Body of pancreas (tissue), 4 donors: ENCODE data around the gene NFRKB. TPM values are rescaled to one million over a fixed set of nuclear protein-coding genes. Genes with fewer than 3 reads are reported as not detected.

Experiments
- ATAC-seq: fragments of 150-250 bp; one replicate; pipeline ENCODE4 v1.9.1; 2016
- DNase-seq, 4 donors: peaks; one replicate each; pipeline ENCODE4 v3.0.0-alpha.2; 2019
- H3K27ac ChIP-seq, 4 donors: fragments of 200-600 bp; sonication (generic); 1 replicate in 3 of 4; 2 replicates in 1 of 4; pipeline versions ENCODE4 v1.5.1 to v1.6.1; 2016 to 2019; ENCODE audit warnings: mild to moderate bottlenecking in 1 of 4, mixed read lengths in 1 of 4, moderate library complexity in 1 of 4
- H3K27me3 ChIP-seq, 2 donors: fragments of 200-600 bp; sonication (generic); one replicate each; pipeline ENCODE4 v1.6.0; 2016; ENCODE audit warnings: mild to moderate bottlenecking in 1 of 2
- H3K36me3 ChIP-seq, 2 donors: fragments of 200-600 bp; sonication (generic); replicated peaks in 1 of 2; 2 replicates each; pipeline ENCODE4 v1.5.1; 2016; ENCODE audit warnings: low read depth in 2 of 2; ENCODE audit not compliant: insufficient read depth in 1 of 2
- H3K4me1 ChIP-seq: fragments of 200-600 bp; sonication (generic); one replicate; pipeline ENCODE4 v1.6.0; 2016
- H3K4me3 ChIP-seq, 2 donors: fragments of 200-600 bp; sonication (generic); 1 replicate in 1 of 2; 2 replicates in 1 of 2; pipeline ENCODE4 v1.5.1; 2016 to 2019
- H3K9me3 ChIP-seq, 3 donors: fragments of 200-600 bp; sonication (generic); 1 replicate in 2 of 3; 2 replicates in 1 of 3; pipeline ENCODE4 v1.5.1; 2016
- POLR2A ChIP-seq, 3 donors: fragments of 450-650 bp; IDR thresholded peaks; one replicate each; pipeline ENCODE4 v1.6.1; 2016; ENCODE audit warnings: antibody characterized with exemption in 3 of 3, mild to moderate bottlenecking in 2 of 3
- WGBS, 2 donors: methylation state at CpG; one replicate each; pipeline ENCODE4 v1.1.5; 2017; 5-methylcytosine and 5-hydroxymethylcytosine counted together
- intact Hi-C: fragments of 100-400 bp; cut with DNase I; formaldehyde crosslinking; loops from one replicate; pipeline ENCODE4 v1.15.1; 2023
- total RNA-seq, 2 donors: library from RNA; depleted of rRNA; stranded (reverse); fragments of >200 nt; gene quantifications; one replicate each; pipeline ENCODE4 v1.1.0, GENCODE V29; 2016
- TF ChIP-seq, protein P1 (sequence below), 7 experiments: fragments of 450-650 bp in 4 of 7; fragments of 200-600 bp in 3 of 7; sonication (generic) in 3 of 7; IDR thresholded peaks; one replicate each; pipeline ENCODE4 v1.5.1; 2016 to 2019; ENCODE audit warnings: antibody characterized with exemption in 7 of 7

Gene NFRKB
- total RNA-seq, 2 donors from 2014 or later, result 29.8 to 31.6 TPM

DNA sequence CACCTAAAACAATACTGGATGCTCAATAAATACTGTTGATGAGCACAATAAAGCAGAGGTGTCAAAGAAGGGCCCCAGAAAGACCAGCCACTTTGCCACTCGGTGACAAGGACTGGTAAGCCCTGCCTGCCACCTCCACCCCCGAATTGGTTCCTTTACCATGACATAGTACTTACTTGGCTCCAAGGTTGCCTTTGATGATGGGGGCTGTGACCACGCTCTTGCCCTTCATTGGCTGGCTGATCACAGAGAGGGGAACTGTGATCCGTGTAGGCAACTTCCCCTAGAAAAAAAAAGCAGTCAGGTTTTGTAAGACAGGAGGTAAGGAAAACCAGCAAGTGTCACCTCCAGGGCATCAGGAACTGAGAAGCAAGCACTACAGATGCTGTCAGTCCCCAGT, 29.7 kb downstream of the NFRKB start:
- H3K4me3 ChIP-seq, result no peak overlapping the region
- H3K27me3 ChIP-seq, result no peaks in the 10 kb centered on the region
- H3K9me3 ChIP-seq, result no peaks in the 10 kb centered on the region
- peaks cover 5% of the 10 kb centered on the region for H3K4me1 ChIP-seq
- no peak for ATAC-seq
- no peak for DNase-seq
- peak overlapping the region in 1 of 4 donors; percentile 54 for H3K27ac ChIP-seq
- intact Hi-C loops, result no loop called here
- 79 to 85% methylated on average over 4 of the region's 4 CpGs for WGBS, 2 donors
- peaks cover 17 to 33% of the 10 kb centered on the region in 2 donors for H3K36me3 ChIP-seq
- TF ChIP-seq POLR2A (IDR thresholded peaks at IDR 0.05), result no peak
- TF ChIP-seq, protein P1, sequence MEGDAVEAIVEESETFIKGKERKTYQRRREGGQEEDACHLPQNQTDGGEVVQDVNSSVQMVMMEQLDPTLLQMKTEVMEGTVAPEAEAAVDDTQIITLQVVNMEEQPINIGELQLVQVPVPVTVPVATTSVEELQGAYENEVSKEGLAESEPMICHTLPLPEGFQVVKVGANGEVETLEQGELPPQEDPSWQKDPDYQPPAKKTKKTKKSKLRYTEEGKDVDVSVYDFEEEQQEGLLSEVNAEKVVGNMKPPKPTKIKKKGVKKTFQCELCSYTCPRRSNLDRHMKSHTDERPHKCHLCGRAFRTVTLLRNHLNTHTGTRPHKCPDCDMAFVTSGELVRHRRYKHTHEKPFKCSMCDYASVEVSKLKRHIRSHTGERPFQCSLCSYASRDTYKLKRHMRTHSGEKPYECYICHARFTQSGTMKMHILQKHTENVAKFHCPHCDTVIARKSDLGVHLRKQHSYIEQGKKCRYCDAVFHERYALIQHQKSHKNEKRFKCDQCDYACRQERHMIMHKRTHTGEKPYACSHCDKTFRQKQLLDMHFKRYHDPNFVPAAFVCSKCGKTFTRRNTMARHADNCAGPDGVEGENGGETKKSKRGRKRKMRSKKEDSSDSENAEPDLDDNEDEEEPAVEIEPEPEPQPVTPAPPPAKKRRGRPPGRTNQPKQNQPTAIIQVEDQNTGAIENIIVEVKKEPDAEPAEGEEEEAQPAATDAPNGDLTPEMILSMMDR (IDR thresholded peaks at IDR 0.05), result no peak

DNA sequence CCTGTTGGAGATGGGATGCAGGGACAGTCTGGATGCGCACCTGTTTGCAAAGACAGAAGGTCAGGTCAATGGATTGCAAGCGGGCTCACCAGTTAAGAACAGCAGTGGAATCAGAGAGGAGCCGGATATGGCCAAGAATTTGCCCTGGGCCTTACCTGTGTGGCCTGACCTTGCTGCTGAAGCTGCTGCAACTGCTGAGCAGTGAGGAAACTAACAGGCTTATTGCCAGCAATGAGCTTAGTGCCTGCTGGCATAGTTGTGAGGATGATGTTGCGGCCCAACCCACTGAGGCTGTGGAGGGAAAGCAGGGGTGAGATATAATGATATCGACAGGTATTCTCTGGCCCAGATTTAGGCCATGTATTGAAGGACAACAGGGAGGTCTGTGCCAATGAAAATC, 30.6 kb downstream of the NFRKB start:
- Histone ChIP-seq H3K27ac (no peak overlapping the region), H3K27me3 (no peaks in the 10 kb centered on the region), H3K9me3 (no peaks in the 10 kb centered on the region), H3K4me1 (peaks cover 5% of the 10 kb centered on the region), H3K4me3 (no peak overlapping the region), H3K36me3 (peaks cover 13 to 31% of the 10 kb centered on the region in 2 donors)
- ATAC-seq (no peak), DNase-seq (no peak)
- intact Hi-C loops, result no loop called here
- WGBS, 2 donors, result 88 to 92% methylated on average over 4 to 5 of the region's 5 CpGs
- TF ChIP-seq, protein P1 (IDR thresholded peaks at IDR 0.05), result no peak
- no peak for TF ChIP-seq POLR2A (IDR thresholded peaks at IDR 0.05)

DNA sequence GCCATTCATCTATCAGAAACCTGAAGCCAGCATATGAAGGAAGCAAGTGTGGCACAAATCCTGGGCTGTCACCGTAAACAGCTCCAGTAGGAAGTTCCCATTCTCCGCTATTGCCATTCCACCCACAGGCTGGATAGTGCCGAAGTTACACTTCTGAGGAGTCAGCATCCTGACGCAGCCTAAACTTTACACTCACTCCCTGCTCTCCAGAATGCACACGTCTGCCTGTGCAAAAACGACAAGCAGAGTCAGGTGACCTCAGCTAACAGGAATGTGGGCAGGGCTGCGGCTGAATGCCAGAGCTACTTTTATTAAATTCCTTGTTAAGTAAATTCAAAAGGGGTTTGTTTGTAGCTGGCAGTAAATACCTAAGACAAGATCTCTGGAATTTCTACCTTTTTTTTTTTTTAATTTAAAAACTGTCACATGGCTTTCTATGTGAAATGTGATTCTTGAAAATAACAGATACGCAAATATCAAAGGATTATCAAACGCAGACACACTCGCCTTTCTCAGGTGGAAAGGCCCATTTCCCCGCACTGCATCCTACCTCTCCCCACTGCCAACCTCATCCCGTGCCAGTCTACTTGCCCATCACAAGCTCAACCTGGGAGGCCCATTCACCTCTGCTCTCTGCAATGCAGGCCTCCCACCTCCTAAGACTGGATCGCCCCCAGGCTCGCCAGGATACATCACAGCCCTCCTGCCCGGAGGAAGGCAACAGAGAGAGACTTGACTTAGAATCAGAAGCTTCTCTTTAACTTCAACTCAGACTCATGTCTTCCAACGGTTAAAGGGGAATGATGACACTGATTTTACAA, 33.5 kb downstream of the NFRKB start:
- TF ChIP-seq POLR2A (IDR thresholded peaks at IDR 0.05), result peak; percentile 41 to 71 (median 53)
- TF ChIP-seq, protein P1 (IDR thresholded peaks at IDR 0.05), result no peak
- no peak overlapping the region for H3K4me3 ChIP-seq
- peak; percentile 72 to 83 (median 78) for DNase-seq
- 61 to 68% methylated on average over 16 of the region's 16 CpGs for whole genome bisulfite sequencing, 2 donors
- no peaks in the 10 kb centered on the region for H3K27me3 ChIP-seq
- H3K36me3 ChIP-seq, result peaks cover 12 to 15% of the 10 kb centered on the region in 2 donors
- peak; percentile 91 for ATAC-seq
- intact Hi-C loops, result no loop called here
- H3K4me1 ChIP-seq, result peaks cover 5% of the 10 kb centered on the region
- H3K9me3 ChIP-seq, result no peaks in the 10 kb centered on the region
- H3K27ac ChIP-seq, result peak overlapping the region; percentile 56 to 82 (median 72)

DNA sequence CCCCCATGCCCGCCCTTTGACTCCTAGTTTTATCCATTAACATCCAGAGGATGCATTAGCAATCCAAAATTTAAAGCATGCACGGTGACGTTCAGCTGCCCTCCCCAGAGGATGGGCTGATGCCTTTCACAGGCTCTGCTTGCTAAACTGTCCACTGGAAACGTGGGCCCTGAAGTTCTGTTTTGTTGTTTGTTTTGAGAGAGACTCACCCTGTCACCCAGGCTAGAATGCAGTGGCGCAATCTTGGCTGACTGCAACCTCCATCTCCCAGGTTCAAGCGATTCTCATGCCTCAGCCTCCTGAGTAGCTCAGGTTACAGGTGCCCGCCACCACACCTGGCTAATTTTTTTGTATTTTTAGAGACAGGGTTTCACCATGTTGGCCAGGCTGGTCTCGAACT, 39.3 kb downstream of the NFRKB start:
- Histone ChIP-seq H3K36me3 (no peaks in the 10 kb centered on the region), H3K4me3 (no peak overlapping the region), H3K9me3 (no peaks in the 10 kb centered on the region), H3K4me1 (peaks cover 13% of the 10 kb centered on the region), H3K27ac (no peak overlapping the region), H3K27me3 (no peaks in the 10 kb centered on the region)
- ATAC-seq (no peak), DNase-seq (no peak)
- intact Hi-C loops, result no loop called here
- 84 to 91% methylated on average over 8 of the region's 8 CpGs for WGBS, 2 donors
- TF ChIP-seq, protein P1 (IDR thresholded peaks at IDR 0.05), result no peak
- TF ChIP-seq POLR2A (IDR thresholded peaks at IDR 0.05), result no peak

DNA sequence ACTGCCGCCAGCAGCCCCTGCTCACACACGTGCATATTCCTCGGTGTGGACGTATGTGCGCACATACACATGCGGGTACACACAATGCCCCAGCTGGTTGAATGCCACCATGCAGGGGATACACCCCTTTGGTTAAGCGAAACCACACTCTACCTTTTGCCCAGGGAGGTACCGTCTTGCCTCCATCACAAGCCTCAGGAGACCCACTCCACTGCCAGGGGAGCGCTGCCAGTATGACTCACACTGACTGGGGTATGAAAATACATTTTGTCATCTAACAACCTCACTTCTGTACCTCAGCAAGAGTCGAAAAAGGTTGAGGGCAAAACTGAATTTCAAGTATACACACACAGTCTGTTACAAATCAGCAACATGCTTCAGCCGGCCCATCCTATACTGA, 40.3 kb downstream of the NFRKB start:
- intact Hi-C loops, result no loop called here
- no peak for TF ChIP-seq POLR2A (IDR thresholded peaks at IDR 0.05)
- H3K9me3 ChIP-seq, result no peaks in the 10 kb centered on the region
- no peak for DNase-seq
- H3K27ac ChIP-seq, result no peak overlapping the region
- H3K36me3 ChIP-seq, result no peaks in the 10 kb centered on the region
- no peak for ATAC-seq
- peaks cover 13% of the 10 kb centered on the region for H3K4me1 ChIP-seq
- no peak overlapping the region for H3K4me3 ChIP-seq
- WGBS, 2 donors, result 81 to 93% methylated on average over 4 to 11 of the region's 11 CpGs
- H3K27me3 ChIP-seq, result no peaks in the 10 kb centered on the region
